Smooth muscle cell (in vitro differentiated cells): ENCODE measurements around the gene MRPS31. TPM values are rescaled to one million over a fixed set of nuclear protein-coding genes. Genes with fewer than 3 reads are reported as not detected.
"Not testable (repeated sequence)": the region's sequence is repeated elsewhere in the genome, so short reads cannot be mapped to it uniquely, and the experiment has no call there.

ENCODE experiments used
- DNase-seq: peaks from one replicate; lab custom pipeline; 2025; ENCODE audit not compliant: unreplicated experiment; lab: John Stamatoyannopoulos, UW
- H2AFZ ChIP-seq: fragments of 200-600 bp; sonication (generic); 2 replicates; pipeline ENCODE4 v1.6.0; 2016; ENCODE audit warnings: antibody characterized with exemption, low read depth, mild to moderate bottlenecking
- H3F3A ChIP-seq: fragments of 200-600 bp; sonication (generic); 2 replicates; pipeline ENCODE4 v1.6.0; 2017; ENCODE audit warnings: antibody characterized with exemption, low read depth
- H3K27ac ChIP-seq: fragments of 200-600 bp; sonication (generic); 2 replicates; pipeline ENCODE4 v1.5.1; 2016; ENCODE audit warnings: low read depth, mild to moderate bottlenecking
- H3K27me3 ChIP-seq: fragments of 200-600 bp; sonication (generic); 2 replicates; pipeline ENCODE4 v1.6.1; 2016; ENCODE audit warnings: low read depth, mild to moderate bottlenecking
- H3K36me3 ChIP-seq: fragments of 200-600 bp; sonication (generic); 2 replicates; pipeline ENCODE4 v1.5.1; 2016; ENCODE audit warnings: low read depth
- H3K4me1 ChIP-seq: fragments of 200-600 bp; sonication (generic); 2 replicates; pipeline ENCODE4 v1.5.1; 2016; ENCODE audit warnings: low read depth
- H3K4me2 ChIP-seq: fragments of 200-600 bp; sonication (generic); 2 replicates; pipeline ENCODE4 v1.6.0; 2016; ENCODE audit warnings: mild to moderate bottlenecking
- H3K4me3 ChIP-seq: fragments of 200-600 bp; sonication (generic); 2 replicates; pipeline ENCODE4 v1.5.1; 2016; ENCODE audit warnings: mild to moderate bottlenecking
- H3K79me2 ChIP-seq: fragments of 200-600 bp; sonication (generic); 2 replicates; pipeline ENCODE4 v1.6.0; 2016; ENCODE audit warnings: low read depth, mild to moderate bottlenecking
- H3K9ac ChIP-seq: fragments of 200-600 bp; sonication (generic); 2 replicates; pipeline ENCODE4 v1.6.0; 2016; ENCODE audit warnings: low read depth
- H3K9me3 ChIP-seq: fragments of 200-600 bp; sonication (generic); replicated peaks from 2 replicates; pipeline ENCODE4 v1.5.1; 2016; ENCODE audit warnings: low read depth
- H4K20me1 ChIP-seq: fragments of 200-600 bp; sonication (generic); 2 replicates; pipeline ENCODE4 v1.6.0; 2016; ENCODE audit warnings: low read depth
- WGBS: methylation state at CpG from one replicate; pipeline ENCODE4 v1.1.7; 2016; ENCODE audit warnings: low lambda C conversion rate; 5-methylcytosine and 5-hydroxymethylcytosine counted together
- polyA plus RNA-seq: library from polyadenylated mRNA; unstranded; fragments of >200 nt; fragmentation: Nextera tagmentation; extraction: Ambion mirVana; gene quantifications from 2 replicates; pipeline ENCODE4 v1.2.1, GENCODE V29; 2016
- total RNA-seq: library from RNA; depleted of rRNA; stranded (reverse); fragments of >200 nt; gene quantifications from 2 replicates; pipeline ENCODE4 v1.2.3, GENCODE V29; 2014
- TF ChIP-seq, protein P1 (sequence below): fragments of 200-600 bp; sonication (generic); IDR thresholded peaks from 2 replicates; pipeline ENCODE4 v1.5.1; 2017; ENCODE audit warnings: borderline replicate concordance, mild to moderate bottlenecking, antibody characterized with exemption; ENCODE audit not compliant: insufficient read depth, poor library complexity, severe bottlenecking

The MRPS31 gene
- total and polyA plus RNA-seq, 2 experiments from 2014 or later, result 23.9 to 34.9 TPM

DNA sequence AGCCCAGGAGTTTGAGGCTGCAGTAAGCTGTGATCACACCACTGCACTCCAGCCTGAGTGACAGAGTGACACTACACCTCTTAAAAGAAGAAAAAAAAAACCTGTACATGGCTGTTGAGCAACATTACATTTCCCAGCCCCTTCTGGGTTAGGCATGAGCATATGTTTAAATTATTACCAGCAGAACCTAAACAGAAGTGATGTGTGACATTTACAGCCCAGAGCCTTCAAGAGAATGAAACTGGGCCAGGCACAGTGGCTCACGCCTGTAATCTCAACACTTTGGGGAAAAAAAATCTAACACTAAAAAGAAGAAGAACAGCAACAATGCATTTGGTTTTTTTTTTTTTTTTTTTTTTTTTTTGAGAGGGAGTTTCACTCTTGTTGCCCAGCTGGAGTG is 38.3 kb downstream of the MRPS31 start:
- Histone ChIP-seq H3K4me2 (no peak overlapping the region), H3F3A (no peaks in the 10 kb centered on the region), H3K9ac (no peak overlapping the region), H3K9me3 (no peaks in the 10 kb centered on the region), H3K27me3 (no peaks in the 10 kb centered on the region), H3K36me3 (no peaks in the 10 kb centered on the region), H3K79me2 (no peaks in the 10 kb centered on the region), H3K4me3 (no peak overlapping the region), H3K4me1 (no peaks in the 10 kb centered on the region), H2AFZ (no peak overlapping the region), H4K20me1 (no peaks in the 10 kb centered on the region), H3K27ac (no peak overlapping the region)
- WGBS, result 90% methylated on average over 1 of the region's 1 CpG
- TF ChIP-seq, protein P1, sequence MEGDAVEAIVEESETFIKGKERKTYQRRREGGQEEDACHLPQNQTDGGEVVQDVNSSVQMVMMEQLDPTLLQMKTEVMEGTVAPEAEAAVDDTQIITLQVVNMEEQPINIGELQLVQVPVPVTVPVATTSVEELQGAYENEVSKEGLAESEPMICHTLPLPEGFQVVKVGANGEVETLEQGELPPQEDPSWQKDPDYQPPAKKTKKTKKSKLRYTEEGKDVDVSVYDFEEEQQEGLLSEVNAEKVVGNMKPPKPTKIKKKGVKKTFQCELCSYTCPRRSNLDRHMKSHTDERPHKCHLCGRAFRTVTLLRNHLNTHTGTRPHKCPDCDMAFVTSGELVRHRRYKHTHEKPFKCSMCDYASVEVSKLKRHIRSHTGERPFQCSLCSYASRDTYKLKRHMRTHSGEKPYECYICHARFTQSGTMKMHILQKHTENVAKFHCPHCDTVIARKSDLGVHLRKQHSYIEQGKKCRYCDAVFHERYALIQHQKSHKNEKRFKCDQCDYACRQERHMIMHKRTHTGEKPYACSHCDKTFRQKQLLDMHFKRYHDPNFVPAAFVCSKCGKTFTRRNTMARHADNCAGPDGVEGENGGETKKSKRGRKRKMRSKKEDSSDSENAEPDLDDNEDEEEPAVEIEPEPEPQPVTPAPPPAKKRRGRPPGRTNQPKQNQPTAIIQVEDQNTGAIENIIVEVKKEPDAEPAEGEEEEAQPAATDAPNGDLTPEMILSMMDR, result no peak
- DNase-seq, result no peak

- H4K20me1 ChIP-seq, result no peaks in the 10 kb centered on the region
- whole genome bisulfite sequencing, result 98% methylated on average over 6 of the region's 6 CpGs
- TF ChIP-seq, protein P1, result no peak
Observed at GRCh38 chr13:40728595-40728994, 42.4 kb downstream of the MRPS31 start.

DNA sequence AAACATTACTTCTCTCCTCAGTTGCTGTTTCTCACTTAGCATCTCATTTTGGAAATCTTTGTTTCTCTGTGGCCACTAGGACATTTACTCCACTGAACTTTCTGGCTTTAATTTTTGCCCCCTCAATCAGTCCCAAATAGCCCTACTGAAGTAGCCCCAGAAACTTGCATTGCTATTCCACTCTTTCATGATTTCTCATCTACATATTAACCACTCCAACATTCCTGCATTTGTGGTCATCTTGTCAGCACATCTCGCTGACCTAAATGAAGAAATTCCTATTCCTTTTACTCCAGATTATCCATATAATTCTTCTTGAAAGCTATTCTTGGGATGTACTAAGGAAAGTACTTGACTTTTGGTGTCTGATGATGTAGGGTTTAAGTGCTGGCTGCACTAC is 56.6 kb downstream of the MRPS31 start:
- not testable (repeated sequence) for H3K27ac ChIP-seq, H3K27me3 ChIP-seq, H3K36me3 ChIP-seq, H2AFZ ChIP-seq, H4K20me1 ChIP-seq, H3F3A ChIP-seq, DNase-seq, H3K4me3 ChIP-seq, H3K9ac ChIP-seq, H3K4me2 ChIP-seq, H3K79me2 ChIP-seq, H3K4me1 ChIP-seq, H3K9me3 ChIP-seq
- WGBS, result no CpG with 5 or more reads among the region's 1 CpG

More at GRCh38 chr13:40728595-40728994, 42.4 kb downstream of the MRPS31 start:
- no peak overlapping the region for H3K9ac ChIP-seq
- DNase-seq, result no peak
- H2AFZ ChIP-seq, result no peak overlapping the region
- no peaks in the 10 kb centered on the region for H3F3A ChIP-seq
- H3K27ac ChIP-seq, result no peak overlapping the region
- H3K27me3 ChIP-seq, result no peaks in the 10 kb centered on the region
- H3K36me3 ChIP-seq, result no peaks in the 10 kb centered on the region
- H3K79me2 ChIP-seq, result no peaks in the 10 kb centered on the region
- H3K9me3 ChIP-seq, result no peaks in the 10 kb centered on the region
- no peak overlapping the region for H3K4me2 ChIP-seq
- H3K4me1 ChIP-seq, result no peaks in the 10 kb centered on the region
- no peak overlapping the region for H3K4me3 ChIP-seq

DNA sequence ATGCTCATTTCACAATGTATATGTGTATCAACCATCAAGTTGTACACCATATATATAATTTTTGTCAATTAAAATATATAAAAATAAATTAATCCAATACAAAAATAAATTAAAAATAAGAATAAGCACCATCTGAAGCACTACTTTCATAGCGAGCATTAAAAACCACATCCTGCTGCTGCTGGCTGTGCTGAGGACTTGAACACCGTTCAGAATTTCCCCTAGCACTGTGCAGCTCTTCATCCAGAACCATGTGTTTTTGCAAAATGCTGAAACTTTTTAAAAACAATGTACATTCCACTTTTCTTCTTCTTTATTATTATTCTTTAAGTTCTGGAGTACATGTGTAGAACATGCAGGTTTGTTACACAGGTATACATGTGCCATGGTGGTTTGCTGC is 64.6 kb downstream of the MRPS31 start:
- TF ChIP-seq, protein P1, result no peak
- H3K4me3 ChIP-seq, result no peak overlapping the region
- H3K27me3 ChIP-seq, result no peaks in the 10 kb centered on the region
- H3K4me1 ChIP-seq, result no peaks in the 10 kb centered on the region
- H3K36me3 ChIP-seq, result no peaks in the 10 kb centered on the region
- H3F3A ChIP-seq, result no peaks in the 10 kb centered on the region
- H3K4me2 ChIP-seq, result no peak overlapping the region
- H3K9me3 ChIP-seq, result no peaks in the 10 kb centered on the region
- no peak overlapping the region for H2AFZ ChIP-seq
- no peaks in the 10 kb centered on the region for H3K79me2 ChIP-seq
- H4K20me1 ChIP-seq, result no peaks in the 10 kb centered on the region
- no peak overlapping the region for H3K27ac ChIP-seq
- WGBS, result 93% methylated on average over 2 of the region's 2 CpGs
- H3K9ac ChIP-seq, result no peak overlapping the region
- DNase-seq, result no peak
